ENCODE data around the gene MRPL44. TPM values are rescaled to one million over a fixed set of nuclear protein-coding genes. Genes with fewer than 3 reads are reported as not detected.
A peak's percentile ranks its signal among the peaks of the same experiment; 100 is the strongest.
"Not testable (repeated sequence)": the region's sequence is repeated elsewhere in the genome, so short reads cannot be mapped to it uniquely, and the experiment has no call there.

MRPL44 gene
- total RNA-seq, 2 experiments from 2014 or later, result 30.4 to 34.9 TPM

- ATAC-seq (no peak), DNase-seq (no peak)
- CTCF ChIA-PET, result no interaction called here
- H3K9me3 Mint-ChIP-seq (ENCODE audit: low read depth), result peaks cover 2% of the 10 kb centered on the region
- peaks cover 30% of the 10 kb centered on the region for H3K4me1 Mint-ChIP-seq
- H3K27me3 Mint-ChIP-seq, result no peaks in the 10 kb centered on the region
- H3K36me3 Mint-ChIP-seq, result peaks cover 27% of the 10 kb centered on the region
- no peak overlapping the region for H3K4me3 Mint-ChIP-seq
- no peak overlapping the region for H3K27ac Mint-ChIP-seq
These were observed 28.9 kb upstream of the MRPL44 start for GRCh38 chr2:223928113-223929006.

- peak; percentile 73 for DNase-seq
- CTCF ChIA-PET, result interaction anchor here (1.0 to 1.5 kb wide), 3 partner anchors 28 to 91 kb away, joined by 3 to 5 read pairs (median 5); partner anchors contain the start of gene MRPL44
- Mint-ChIP-seq H3K36me3 (peaks cover 24% of the 10 kb centered on the region), H3K27ac (peak overlapping the region; percentile 63), H3K4me3 (peak overlapping the region; percentile 18), H3K27me3 (no peaks in the 10 kb centered on the region), H3K9me3 (ENCODE audit: low read depth) (peaks cover 2% of the 10 kb centered on the region), H3K4me1 (peaks cover 39% of the 10 kb centered on the region)
- ATAC-seq, result peak; percentile 86
These were observed 27.6 kb upstream of the MRPL44 start for GRCh38 chr2:223929571-223930102.

- Mint-ChIP-seq H3K27ac (peak overlapping the region; percentile 63), H3K27me3 (no peaks in the 10 kb centered on the region), H3K9me3 (ENCODE audit: low read depth) (peaks cover 2% of the 10 kb centered on the region), H3K4me3 (no peak overlapping the region), H3K36me3 (peaks cover 22% of the 10 kb centered on the region), H3K4me1 (peaks cover 46% of the 10 kb centered on the region)
- DNase-seq (no peak), ATAC-seq (no peak)
- CTCF ChIA-PET, result interaction anchor here (1.0 to 1.5 kb wide), 3 partner anchors 27 to 92 kb away, joined by 3 to 5 read pairs (median 5); partner anchors contain the start of gene MRPL44
These were observed 26.9 kb upstream of the MRPL44 start for GRCh38 chr2:223930103-223930976.

- DNase-seq, result no peak
- CTCF ChIA-PET, result interaction anchor here (0.6 kb wide), 2 partner anchors 16 to 515 kb away, joined by 3 read pairs; no protein-coding TSS in a partner anchor
- Mint-ChIP-seq H3K27ac (no peak overlapping the region), H3K4me3 (no peak overlapping the region), H3K36me3 (peaks cover 8% of the 10 kb centered on the region), H3K27me3 (no peaks in the 10 kb centered on the region), H3K9me3 (ENCODE audit: low read depth) (peaks cover under 1% of the 10 kb centered on the region), H3K4me1 (peaks cover 68% of the 10 kb centered on the region)
- ATAC-seq, result no peak
These were observed 24.2 kb upstream of the MRPL44 start for GRCh38 chr2:223932816-223933800.

- CTCF ChIA-PET, result interaction anchor here (1.0 to 1.1 kb wide), 2 partner anchors 12 to 174 kb away, joined by 3 read pairs; no protein-coding TSS in a partner anchor
- DNase-seq, result no peak
- H3K27me3 Mint-ChIP-seq, result no peaks in the 10 kb centered on the region
- ATAC-seq, result no peak
- no peak overlapping the region for H3K27ac Mint-ChIP-seq
- H3K4me1 Mint-ChIP-seq, result peaks cover 74% of the 10 kb centered on the region
- H3K9me3 Mint-ChIP-seq (ENCODE audit: low read depth), result no peaks in the 10 kb centered on the region
- H3K36me3 Mint-ChIP-seq, result peaks cover 17% of the 10 kb centered on the region
- H3K4me3 Mint-ChIP-seq, result no peak overlapping the region
These were observed 22.4 kb upstream of the MRPL44 start for GRCh38 chr2:223934870-223935269.

- Mint-ChIP-seq H3K4me3 (no peak overlapping the region), H3K9me3 (ENCODE audit: low read depth) (no peaks in the 10 kb centered on the region), H3K4me1 (peaks cover 70% of the 10 kb centered on the region), H3K27ac (peak overlapping the region; percentile 33), H3K27me3 (no peaks in the 10 kb centered on the region), H3K36me3 (peaks cover 23% of the 10 kb centered on the region)
- CTCF ChIA-PET, result interaction anchor here (0.7 to 1.0 kb wide), 2 partner anchors 14 to 1137 kb away, joined by 3 read pairs; no protein-coding TSS in a partner anchor
- no peak for DNase-seq
- no peak for ATAC-seq
These were observed 21.7 kb upstream of the MRPL44 start for GRCh38 chr2:223935459-223936125.

- CTCF ChIA-PET, result no interaction called here
- Mint-ChIP-seq H3K4me3 (no peak overlapping the region), H3K36me3 (peaks cover 31% of the 10 kb centered on the region), H3K4me1 (peaks cover 70% of the 10 kb centered on the region), H3K27me3 (no peaks in the 10 kb centered on the region), H3K27ac (peak overlapping the region; percentile 52), H3K9me3 (ENCODE audit: low read depth) (peaks cover 2% of the 10 kb centered on the region)
- ATAC-seq (peak; percentile 11), DNase-seq (no peak)
These were observed 20.4 kb upstream of the MRPL44 start for GRCh38 chr2:223936862-223937326.

- Mint-ChIP-seq H3K9me3 (ENCODE audit: low read depth) (peaks cover 2% of the 10 kb centered on the region), H3K4me3 (peak overlapping the region; percentile 27), H3K27me3 (no peaks in the 10 kb centered on the region), H3K4me1 (peaks cover 70% of the 10 kb centered on the region), H3K36me3 (peaks cover 32% of the 10 kb centered on the region), H3K27ac (peak overlapping the region; percentile 8)
- DNase-seq (no peak), ATAC-seq (no peak)
- CTCF ChIA-PET, result interaction anchor here (1.0 kb wide), 1 partner anchor 100 kb away, joined by 3 read pairs; no protein-coding TSS in a partner anchor
These were observed 19.7 kb upstream of the MRPL44 start for GRCh38 chr2:223937535-223937934.

GRCh38 chr2:223939438-223939837 lies 17.8 kb upstream of the MRPL44 start:
- H3K4me3 Mint-ChIP-seq; ATAC-seq; CTCF ChIA-PET; H3K9me3 Mint-ChIP-seq (ENCODE audit: low read depth); H3K27me3 Mint-ChIP-seq; DNase-seq: not testable (repeated sequence)
- Mint-ChIP-seq H3K36me3 (peaks cover 36% of the 10 kb centered on the region), H3K4me1 (peaks cover 68% of the 10 kb centered on the region), H3K27ac (peak overlapping the region; percentile 25)

- CTCF ChIA-PET, result interaction anchor here (0.7 to 1.3 kb wide), 9 partner anchors 8 to 181 kb away, joined by 3 to 8 read pairs (median 3); no protein-coding TSS in a partner anchor
- H3K27me3 Mint-ChIP-seq, result no peaks in the 10 kb centered on the region
- H3K27ac Mint-ChIP-seq, result peak overlapping the region; percentile 92
These were observed 15.5 kb upstream of the MRPL44 start for GRCh38 chr2:223941579-223942277.

GRCh38 chr2:223943135-223943534 lies 14.1 kb upstream of the MRPL44 start:
- H3K4me1 Mint-ChIP-seq, result peaks cover 55% of the 10 kb centered on the region
- H3K4me3 Mint-ChIP-seq, result peak overlapping the region; percentile 94
- H3K27me3 Mint-ChIP-seq, result no peaks in the 10 kb centered on the region
- DNase-seq, result no peak
- H3K36me3 Mint-ChIP-seq, result peaks cover 30% of the 10 kb centered on the region
- CTCF ChIA-PET, result interaction anchor here (0.8 to 1.4 kb wide), 4 partner anchors 61 to 104 kb away, joined by 3 read pairs; no protein-coding TSS in a partner anchor
- H3K27ac Mint-ChIP-seq, result peak overlapping the region; percentile 47
- no peak for ATAC-seq
- peaks cover 2% of the 10 kb centered on the region for H3K9me3 Mint-ChIP-seq (ENCODE audit: low read depth)

More at GRCh38 chr2:223941579-223942277, 15.5 kb upstream of the MRPL44 start:
- peak; percentile 95 for DNase-seq
- Mint-ChIP-seq H3K9me3 (ENCODE audit: low read depth) (peaks cover 2% of the 10 kb centered on the region), H3K36me3 (peaks cover 33% of the 10 kb centered on the region), H3K4me3 (peak overlapping the region; percentile 58), H3K4me1 (peaks cover 60% of the 10 kb centered on the region)
- peak; percentile 76 for ATAC-seq

Data from activated CD8-positive, alpha-beta memory T cell treated with anti-CD3 and anti-CD28 coated beads, Interleukin-2, amount 10 ng/mL, durations not matched to agents 7 days and 5 days (primary cell).